Activated CD8-positive, alpha-beta T cell treated with anti-CD3 and anti-CD28 coated beads for 36 hours (primary cell): Measurements from ENCODE around the gene DGKD. TPM values are rescaled to one million over a fixed set of nuclear protein-coding genes. Genes with fewer than 3 reads are reported as not detected.

ENCODE experiments used
- ATAC-seq: fragments of 200-7000 bp; cut with Tn5 transposase; one replicate; pipeline ENCODE4 v1.10.0; 2021; ENCODE audit warnings: mild to moderate bottlenecking, moderate library complexity
- CTCF ChIA-PET: fragments of 350-600 bp; sonication (Branson Sonifier 250); formaldehyde crosslinking; loops from one replicate; lab custom pipeline; 2021; ENCODE audit warnings: antibody characterized with exemption; lab: Charles Lee
- POLR2A ChIA-PET: fragments of 350-600 bp; sonication (Branson Sonifier 250); formaldehyde crosslinking; loops from one replicate; lab custom pipeline; 2021; ENCODE audit warnings: antibody characterized with exemption; lab: Charles Lee
- DNase-seq: peaks from one replicate; pipeline ENCODE4 v3.0.0-alpha.2; 2020
- H3K27ac Mint-ChIP-seq: one replicate; pipeline ENCODE4 v1.8.0; 2021; ENCODE audit warnings: mild to moderate bottlenecking, mixed read lengths
- H3K27me3 Mint-ChIP-seq: one replicate; pipeline ENCODE4 v1.8.0; 2021; ENCODE audit warnings: mixed read lengths
- H3K36me3 Mint-ChIP-seq: one replicate; pipeline ENCODE4 v1.8.0; 2021; ENCODE audit warnings: low read depth, mixed read lengths
- H3K4me1 Mint-ChIP-seq: one replicate; pipeline ENCODE4 v1.8.0; 2021; ENCODE audit warnings: low read depth, mixed read lengths
- H3K4me3 Mint-ChIP-seq: one replicate; pipeline ENCODE4 v1.8.0; 2021; ENCODE audit warnings: mild to moderate bottlenecking, moderate library complexity, mixed read lengths
- H3K9me3 Mint-ChIP-seq: one replicate; pipeline ENCODE4 v1.8.0; 2021; ENCODE audit warnings: mixed read lengths
- intact Hi-C: fragments of 100-400 bp; cut with micrococcal nuclease; formaldehyde crosslinking; loops from one replicate; pipeline ENCODE4 v1.10.0; 2022
- total RNA-seq, 2 experiments: library from RNA; stranded (reverse); gene quantifications; one replicate each; pipeline ENCODE4 v1.2.3, GENCODE V29; 2021
- TF ChIP-seq, protein P1 (sequence below): fragments of 200-600 bp; IDR thresholded peaks from one replicate; pipeline ENCODE4 v1.8.0; 2022; ENCODE audit warnings: antibody characterized with exemption, mild to moderate bottlenecking

Gene DGKD
- total RNA-seq, 2 experiments from 2014 or later: 89.6 to 99.5 TPM

DNA sequence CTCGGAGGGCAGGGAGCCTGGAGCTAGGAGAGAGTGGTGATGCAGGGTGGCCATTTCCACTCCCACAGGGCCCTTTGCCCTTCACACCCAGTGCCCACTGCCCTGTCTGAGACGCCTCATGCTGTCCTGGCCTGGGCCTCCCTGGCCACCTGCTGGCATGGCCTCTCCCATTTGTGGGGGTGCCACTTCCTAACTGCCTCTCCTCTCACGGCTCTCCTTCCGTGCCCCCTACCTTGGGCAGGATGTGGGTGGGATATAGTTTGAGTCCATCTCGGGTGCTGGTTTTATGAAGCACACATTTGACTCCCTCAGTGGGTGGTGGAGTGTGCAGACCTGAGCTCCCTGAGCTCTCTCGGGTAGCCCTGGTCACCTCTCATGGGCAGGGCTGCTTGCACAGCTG is 46.0 kb downstream of the DGKD start:
- CTCF ChIA-PET: interaction anchor here (0.7 to 11.3 kb wide), 9 partner anchors 9 to 69 kb away, joined by 3 to 213 read pairs (median 4); partner anchors contain the start of gene DGKD
- no peaks in the 10 kb centered on the region for H3K27me3 Mint-ChIP-seq
- no peaks in the 10 kb centered on the region for H3K9me3 Mint-ChIP-seq
- peak overlapping the region; percentile 91 for H3K27ac Mint-ChIP-seq
- peak; percentile 28 for ATAC-seq
- TF ChIP-seq, protein P1, sequence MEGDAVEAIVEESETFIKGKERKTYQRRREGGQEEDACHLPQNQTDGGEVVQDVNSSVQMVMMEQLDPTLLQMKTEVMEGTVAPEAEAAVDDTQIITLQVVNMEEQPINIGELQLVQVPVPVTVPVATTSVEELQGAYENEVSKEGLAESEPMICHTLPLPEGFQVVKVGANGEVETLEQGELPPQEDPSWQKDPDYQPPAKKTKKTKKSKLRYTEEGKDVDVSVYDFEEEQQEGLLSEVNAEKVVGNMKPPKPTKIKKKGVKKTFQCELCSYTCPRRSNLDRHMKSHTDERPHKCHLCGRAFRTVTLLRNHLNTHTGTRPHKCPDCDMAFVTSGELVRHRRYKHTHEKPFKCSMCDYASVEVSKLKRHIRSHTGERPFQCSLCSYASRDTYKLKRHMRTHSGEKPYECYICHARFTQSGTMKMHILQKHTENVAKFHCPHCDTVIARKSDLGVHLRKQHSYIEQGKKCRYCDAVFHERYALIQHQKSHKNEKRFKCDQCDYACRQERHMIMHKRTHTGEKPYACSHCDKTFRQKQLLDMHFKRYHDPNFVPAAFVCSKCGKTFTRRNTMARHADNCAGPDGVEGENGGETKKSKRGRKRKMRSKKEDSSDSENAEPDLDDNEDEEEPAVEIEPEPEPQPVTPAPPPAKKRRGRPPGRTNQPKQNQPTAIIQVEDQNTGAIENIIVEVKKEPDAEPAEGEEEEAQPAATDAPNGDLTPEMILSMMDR: no peak
- H3K4me1 Mint-ChIP-seq: peaks cover 66% of the 10 kb centered on the region
- DNase-seq: peak; percentile 47
- intact Hi-C loops: no loop called here
- peaks cover 38% of the 10 kb centered on the region for H3K36me3 Mint-ChIP-seq
- POLR2A ChIA-PET: interaction anchor here (1.1 to 2.0 kb wide), 4 partner anchors 13 to 43 kb away, joined by 3 to 5 read pairs (median 4); no protein-coding TSS in a partner anchor
- peak overlapping the region; percentile 58 for H3K4me3 Mint-ChIP-seq

DNA sequence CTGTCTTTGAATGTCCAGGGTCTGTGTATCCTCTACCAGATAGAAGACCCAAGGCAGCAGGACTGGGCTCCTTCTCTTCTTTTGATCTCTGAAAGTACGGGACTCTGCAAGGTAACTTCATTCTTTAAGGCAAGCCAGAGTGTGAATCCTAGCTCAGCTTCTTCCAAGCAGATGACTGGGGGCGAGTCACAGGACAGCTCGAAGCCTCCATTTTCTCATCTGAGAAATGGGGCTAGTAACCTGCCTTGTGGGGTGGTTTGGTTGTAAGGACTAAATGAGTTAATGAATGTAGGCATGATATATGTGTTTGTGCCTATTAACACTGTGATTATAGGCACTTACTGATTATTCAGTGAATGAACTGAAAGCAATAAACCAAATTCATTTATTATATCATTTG is 46.7 kb downstream of the DGKD start:
- Mint-ChIP-seq H3K4me3 (peak overlapping the region; percentile 58), H3K9me3 (no peaks in the 10 kb centered on the region), H3K27me3 (no peaks in the 10 kb centered on the region), H3K27ac (peak overlapping the region; percentile 91), H3K4me1 (peaks cover 62% of the 10 kb centered on the region), H3K36me3 (peaks cover 38% of the 10 kb centered on the region)
- CTCF ChIA-PET: interaction anchor here (0.7 to 11.3 kb wide), 10 partner anchors 9 to 69 kb away, joined by 3 to 213 read pairs (median 4); partner anchors contain the start of gene DGKD
- DNase-seq (no peak), ATAC-seq (peak; percentile 17)
- intact Hi-C loops: no loop called here
- POLR2A ChIA-PET: interaction anchor here (0.8 to 2.0 kb wide), 5 partner anchors 13 to 42 kb away, joined by 3 to 5 read pairs (median 4); no protein-coding TSS in a partner anchor
- TF ChIP-seq, protein P1: no peak

DNA sequence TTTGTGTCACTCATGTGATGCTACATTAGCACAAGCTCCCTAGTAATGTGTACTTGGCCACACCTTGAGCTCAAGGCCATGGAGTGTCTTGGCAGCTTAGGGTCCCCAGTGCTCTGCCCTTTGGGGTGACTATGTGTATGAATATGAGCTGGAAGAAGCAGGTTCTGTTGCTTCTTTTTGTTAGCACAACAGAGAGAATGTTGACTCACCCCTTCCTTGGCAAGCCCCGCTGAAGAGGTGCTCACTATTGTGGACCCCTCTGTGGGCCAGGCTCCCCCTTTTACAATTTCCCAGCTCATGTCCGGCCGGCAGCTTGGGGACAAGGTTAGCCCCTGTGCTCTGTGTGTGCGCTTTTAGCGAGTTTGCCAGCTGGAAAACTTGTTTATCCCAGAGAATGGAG is 48.1 kb downstream of the DGKD start:
- POLR2A ChIA-PET: interaction anchor here (1.0 to 1.5 kb wide), 5 partner anchors 10 to 23 kb away, joined by 3 to 5 read pairs (median 3); no protein-coding TSS in a partner anchor
- peaks cover 60% of the 10 kb centered on the region for H3K4me1 Mint-ChIP-seq
- peak overlapping the region; percentile 91 for H3K27ac Mint-ChIP-seq

DNA sequence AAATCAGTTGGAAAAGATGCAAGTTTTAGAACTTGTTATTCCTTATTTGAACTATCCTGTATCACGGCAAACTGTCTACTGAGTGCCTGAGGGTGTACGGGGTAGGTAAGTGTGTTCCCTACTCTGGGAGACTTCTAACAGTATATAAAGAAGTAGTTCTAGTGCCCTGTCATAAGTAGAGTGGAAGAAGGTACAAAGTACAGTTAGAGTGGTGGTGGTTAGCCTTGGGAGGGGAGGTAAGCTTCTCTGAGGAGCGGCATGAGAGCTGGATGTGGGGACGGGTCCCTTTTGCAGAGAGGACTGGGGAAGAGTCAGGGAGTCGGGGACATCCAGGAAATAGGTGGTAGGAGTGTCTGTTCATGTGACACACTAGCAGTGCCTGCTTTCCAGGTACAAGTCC is 48.5 kb downstream of the DGKD start:
- CTCF ChIA-PET: interaction anchor here (0.8 to 11.3 kb wide), 7 partner anchors 8 to 48 kb away, joined by 3 to 213 read pairs (median 6); no protein-coding TSS in a partner anchor
- Mint-ChIP-seq H3K4me1 (peaks cover 57% of the 10 kb centered on the region), H3K4me3 (no peak overlapping the region), H3K9me3 (no peaks in the 10 kb centered on the region), H3K36me3 (peaks cover 37% of the 10 kb centered on the region), H3K27me3 (no peaks in the 10 kb centered on the region), H3K27ac (peak overlapping the region; percentile 78)
- no peak for DNase-seq
- POLR2A ChIA-PET: interaction anchor here (1.0 to 1.5 kb wide), 4 partner anchors 10 to 19 kb away, joined by 3 to 5 read pairs (median 3); no protein-coding TSS in a partner anchor
- no peak for ATAC-seq
- intact Hi-C loops: no loop called here
- TF ChIP-seq, protein P1: no peak

More for the DNA sequence above, 48.1 kb downstream of the DGKD start:
- ATAC-seq: peak; percentile 26
- TF ChIP-seq, protein P1: no peak
- Mint-ChIP-seq H3K36me3 (peaks cover 39% of the 10 kb centered on the region), H3K4me3 (no peak overlapping the region), H3K9me3 (no peaks in the 10 kb centered on the region), H3K27me3 (no peaks in the 10 kb centered on the region)
- CTCF ChIA-PET: interaction anchor here (0.8 to 11.3 kb wide), 8 partner anchors 8 to 48 kb away, joined by 3 to 213 read pairs (median 7); partner anchors contain the start of gene DGKD
- intact Hi-C loops: no loop called here
- no peak for DNase-seq

DNA sequence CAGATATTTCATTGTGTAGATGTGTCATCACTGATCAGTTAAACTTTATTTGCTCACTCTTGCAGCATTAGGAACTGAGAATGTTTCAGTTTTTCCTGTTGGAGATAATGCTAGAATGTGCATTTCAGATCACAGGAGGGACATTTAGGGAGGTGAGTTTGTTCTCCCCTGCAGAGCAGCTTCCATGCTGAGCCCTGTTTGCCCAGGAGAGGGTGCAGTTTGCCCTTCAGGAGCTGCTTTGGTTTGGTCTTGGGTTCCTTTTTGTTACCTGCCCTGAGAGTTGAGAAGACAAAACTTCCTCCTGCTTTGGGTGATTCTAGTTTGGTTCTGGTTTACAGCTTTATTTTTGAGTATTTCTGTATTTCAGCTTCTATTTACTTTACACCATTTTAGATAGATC is 49.9 kb downstream of the DGKD start:
- TF ChIP-seq, protein P1: peak; percentile 81

More for the DNA sequence above, 49.9 kb downstream of the DGKD start:
- intact Hi-C loops: loop anchor here (2.0 kb wide), 1 partner anchor 39 kb away; no protein-coding TSS in a partner anchor
- peak; percentile 38 for ATAC-seq
- H3K27ac Mint-ChIP-seq: peak overlapping the region; percentile 49
- peak; percentile 77 for DNase-seq
- POLR2A ChIA-PET: interaction anchor here (0.6 to 1.5 kb wide), 5 partner anchors 10 to 117 kb away, joined by 3 to 5 read pairs (median 3); no protein-coding TSS in a partner anchor
- CTCF ChIA-PET: interaction anchor here (0.7 to 11.3 kb wide), 23 partner anchors 10 to 308 kb away, joined by 3 to 213 read pairs (median 4); partner anchors contain the start of genes DGKD and UGT1A5
- H3K9me3 Mint-ChIP-seq: no peaks in the 10 kb centered on the region
- peaks cover 42% of the 10 kb centered on the region for H3K36me3 Mint-ChIP-seq
- no peaks in the 10 kb centered on the region for H3K27me3 Mint-ChIP-seq
- no peak overlapping the region for H3K4me3 Mint-ChIP-seq
- peaks cover 60% of the 10 kb centered on the region for H3K4me1 Mint-ChIP-seq
